RWPE2 (cell line): ENCODE data around the gene ADISSP.

Source experiments
- ATAC-seq: fragments of 200-7000 bp; cut with Tn5 transposase; 3 replicates; pipeline ENCODE4 v1.9.1; 2021; ENCODE audit warnings: low read depth
- DNase-seq: peaks from one replicate; pipeline ENCODE4 v3.0.0-alpha.2; 2020; ENCODE audit warnings: low spot score
- H3K27ac ChIP-seq: fragments of 450-650 bp; 2 replicates; pipeline ENCODE4 v1.5.1; 2017; ENCODE audit warnings: mild to moderate bottlenecking; ENCODE audit not compliant: poor library complexity, severe bottlenecking
- H3K27me3 ChIP-seq: fragments of 250-450 bp; sonication (Bioruptor Pico); 2 replicates; pipeline ENCODE4 v1.5.1; 2021; ENCODE audit warnings: mild to moderate bottlenecking, moderate library complexity; ENCODE audit not compliant: insufficient read depth, poor library complexity, severe bottlenecking
- H3K36me3 ChIP-seq: fragments of 250-450 bp; sonication (Bioruptor Pico); 2 replicates; pipeline ENCODE4 v1.5.1; 2020; ENCODE audit warnings: low read depth, mild to moderate bottlenecking, moderate library complexity
- H3K4me1 ChIP-seq: fragments of 250-450 bp; sonication (Bioruptor Pico); 2 replicates; pipeline ENCODE4 v1.5.1; 2021; ENCODE audit warnings: mild to moderate bottlenecking, moderate library complexity; ENCODE audit not compliant: insufficient read depth, poor library complexity, severe bottlenecking
- H3K4me3 ChIP-seq: fragments of 250-450 bp; sonication (Bioruptor Pico); 2 replicates; pipeline ENCODE4 v1.5.1; 2021; ENCODE audit warnings: mild to moderate bottlenecking, moderate library complexity; ENCODE audit not compliant: severe bottlenecking
- H3K9me3 ChIP-seq: fragments of 250-450 bp; sonication (Bioruptor Pico); 2 replicates; pipeline ENCODE4 v1.5.1; 2021; ENCODE audit warnings: mild to moderate bottlenecking, moderate library complexity; ENCODE audit not compliant: severe bottlenecking
- TF ChIP-seq, protein P1 (sequence below): fragments of 450-650 bp; IDR thresholded peaks from one replicate; pipeline ENCODE4 v1.5.1; 2017; ENCODE audit warnings: mild to moderate bottlenecking, moderate library complexity; ENCODE audit not compliant: poor library complexity, severe bottlenecking

The ADISSP gene

DNA sequence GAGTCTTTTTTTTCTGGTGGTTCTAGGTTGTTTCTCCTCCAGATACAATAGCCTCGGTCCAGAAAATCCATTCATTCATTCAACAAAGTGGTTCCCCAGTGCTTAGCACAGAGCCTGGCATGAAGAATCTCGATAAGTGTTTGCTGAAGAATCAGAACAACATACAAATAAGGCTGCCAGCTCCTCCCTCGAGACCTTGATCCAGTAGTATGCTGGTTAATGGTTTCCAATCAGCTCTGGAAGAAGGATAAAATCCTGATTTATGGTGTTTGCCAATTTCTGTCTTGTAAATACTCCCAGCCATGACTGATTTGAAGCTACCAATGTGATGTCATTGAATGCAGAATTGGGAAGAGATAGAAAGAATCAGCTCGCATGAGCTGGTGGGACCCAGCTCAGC, 31.8 kb downstream of the ADISSP start:
- no peak for ATAC-seq
- Histone ChIP-seq H3K9me3 (no peaks in the 10 kb centered on the region), H3K27me3 (no peaks in the 10 kb centered on the region), H3K27ac (no peak overlapping the region), H3K4me3 (no peak overlapping the region), H3K4me1 (no peaks in the 10 kb centered on the region), H3K36me3 (no peaks in the 10 kb centered on the region)
- TF ChIP-seq, protein P1, sequence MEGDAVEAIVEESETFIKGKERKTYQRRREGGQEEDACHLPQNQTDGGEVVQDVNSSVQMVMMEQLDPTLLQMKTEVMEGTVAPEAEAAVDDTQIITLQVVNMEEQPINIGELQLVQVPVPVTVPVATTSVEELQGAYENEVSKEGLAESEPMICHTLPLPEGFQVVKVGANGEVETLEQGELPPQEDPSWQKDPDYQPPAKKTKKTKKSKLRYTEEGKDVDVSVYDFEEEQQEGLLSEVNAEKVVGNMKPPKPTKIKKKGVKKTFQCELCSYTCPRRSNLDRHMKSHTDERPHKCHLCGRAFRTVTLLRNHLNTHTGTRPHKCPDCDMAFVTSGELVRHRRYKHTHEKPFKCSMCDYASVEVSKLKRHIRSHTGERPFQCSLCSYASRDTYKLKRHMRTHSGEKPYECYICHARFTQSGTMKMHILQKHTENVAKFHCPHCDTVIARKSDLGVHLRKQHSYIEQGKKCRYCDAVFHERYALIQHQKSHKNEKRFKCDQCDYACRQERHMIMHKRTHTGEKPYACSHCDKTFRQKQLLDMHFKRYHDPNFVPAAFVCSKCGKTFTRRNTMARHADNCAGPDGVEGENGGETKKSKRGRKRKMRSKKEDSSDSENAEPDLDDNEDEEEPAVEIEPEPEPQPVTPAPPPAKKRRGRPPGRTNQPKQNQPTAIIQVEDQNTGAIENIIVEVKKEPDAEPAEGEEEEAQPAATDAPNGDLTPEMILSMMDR, result no peak
- no peak for DNase-seq

- Histone ChIP-seq H3K27me3 (no peaks in the 10 kb centered on the region), H3K27ac (no peak overlapping the region), H3K36me3 (no peaks in the 10 kb centered on the region), H3K4me3 (no peak overlapping the region), H3K9me3 (no peaks in the 10 kb centered on the region), H3K4me1 (no peaks in the 10 kb centered on the region)
- TF ChIP-seq, protein P1, result no peak
- ATAC-seq (0 out of 3 replicates have a peak, but pooled peaks have one; percentile 15), DNase-seq (no peak)
Observed at GRCh38 chr20:3734111-3734843, 33.3 kb downstream of the ADISSP start.

GRCh38 chr20:3733119-3733995, 34.2 kb downstream of the ADISSP start:
- TF ChIP-seq, protein P1, result no peak
- peaks cover 7% of the 10 kb centered on the region for H3K4me1 ChIP-seq
- no peaks in the 10 kb centered on the region for H3K9me3 ChIP-seq
- no peak overlapping the region for H3K27ac ChIP-seq
- DNase-seq, result no peak
- ATAC-seq, result no peak
- H3K27me3 ChIP-seq, result no peaks in the 10 kb centered on the region
- no peak overlapping the region for H3K4me3 ChIP-seq
- H3K36me3 ChIP-seq, result no peaks in the 10 kb centered on the region

- Histone ChIP-seq H3K4me1 (peaks cover 13% of the 10 kb centered on the region), H3K27ac (no peak within 1 kb of the TSS), H3K36me3 (no peaks in the 10 kb centered on the region), H3K27me3 (no peaks in the 10 kb centered on the region), H3K4me3 (no peak within 1 kb of the TSS), H3K9me3 (no peaks in the 10 kb centered on the region)
- ATAC-seq, result no peak
- no peak for DNase-seq
- TF ChIP-seq, protein P1, result no peak
Observed at GRCh38 chr20:3732327-3733118, 35.0 kb downstream of the ADISSP start, which contains the start of gene HSPA12B. Gene HSPA12B (plus strand): TSS chr20:3732685. CDS start chr20:3738675, 5,990 bp downstream.
